ENCODE results near the gene NDUFB1. TPM values are rescaled to one million over a fixed set of nuclear protein-coding genes. Genes with fewer than 3 reads are reported as not detected.
A peak's percentile ranks its signal among the peaks of the same experiment; 100 is the strongest.

NDUFB1 gene
- total and polyA plus RNA-seq, 2 of the 13 experiments (the other 11 are each of a cell fraction or from before 2014, with no cell fraction given): 181 to 281 TPM

- no peak for TF ChIP-seq RORA (CRISPR knock-in tag; IDR thresholded peaks at IDR 0.05)
- TF ChIP-seq HIC2 (CRISPR knock-in tag; IDR thresholded peaks at IDR 0.05; ENCODE audit: low read depth): no peak
- peak; percentile 35; the same call in 1 of the 2 replicates for TF ChIP-seq ZNF776 (CRISPR knock-in tag; IDR thresholded peaks at IDR 0.05)
- TF ChIP-seq ZFP62 (CRISPR knock-in tag; IDR thresholded peaks at IDR 0.05): no peak
- TF ChIP-seq TGIF2 (CRISPR knock-in tag; IDR thresholded peaks at IDR 0.05): no peak
- TF ChIP-seq TRIM24 (CRISPR knock-in tag; IDR thresholded peaks at IDR 0.05): no peak
- peak; percentile 73 for TF ChIP-seq YY1 (IDR thresholded peaks at IDR 0.05; ENCODE audit: insufficient read depth, insufficient replicate concordance, low read depth, low read length)
- TF ChIP-seq ZBTB40 (IDR thresholded peaks at IDR 0.05): no peak
- TF ChIP-seq ZBTB40 (CRISPR knock-in tag; IDR thresholded peaks at IDR 0.05): no peak
- TF ChIP-seq RFXANK (CRISPR knock-in tag; IDR thresholded peaks at IDR 0.05): no peak
Observed at GRCh38 chr14:92106143-92106926, 15.2 kb downstream of the NDUFB1 start, which contains the start of gene ATXN3 (continued).

Data from HepG2 (cell line).